GM12878 (cell line): ENCODE measurements around the gene LYPLA2. TPM values are rescaled to one million over a fixed set of nuclear protein-coding genes. Genes with fewer than 3 reads are reported as not detected.

Source experiments
- ASH2L ChIP-seq: fragments of 300-600, 200-600 bp; sonication (generic); IDR thresholded peaks from 2 replicates; pipeline ENCODE4 v1.6.1; 2017; ENCODE audit warnings: low read depth, mild to moderate bottlenecking, borderline replicate concordance
- BCL11A ChIP-seq: IDR thresholded peaks from 2 replicates; pipeline ENCODE4 v1.6.1; 2011; ENCODE audit warnings: low read depth, low read length
- CBX5 ChIP-seq: sonication (generic); IDR thresholded peaks from 2 replicates; pipeline ENCODE4 v1.6.1; 2016; ENCODE audit warnings: low read depth, moderate library complexity, mild to moderate bottlenecking, inconsistent platforms
- CUX1 ChIP-seq: IDR thresholded peaks from 2 replicates; pipeline ENCODE4 v1.6.1; 2012; ENCODE audit warnings: improper control_type of control experiment, low read depth, low read length; ENCODE audit not compliant: insufficient replicate concordance
- EZH2 ChIP-seq: IDR thresholded peaks from 2 replicates; pipeline ENCODE4 v1.6.1; 2012; ENCODE audit warnings: low read depth, mild to moderate bottlenecking, control low read depth, inconsistent platforms, low read length, borderline replicate concordance; ENCODE audit not compliant: control insufficient read depth
- HCFC1 ChIP-seq: fragments of 150-350 bp; IDR thresholded peaks from 2 replicates; pipeline ENCODE4 v1.6.1; 2014; ENCODE audit warnings: low read length
- HDGF ChIP-seq: fragments of 450-650 bp; IDR thresholded peaks from 2 replicates; pipeline ENCODE4 v1.6.1; 2016; ENCODE audit warnings: antibody characterized with exemption
- JUND ChIP-seq: IDR thresholded peaks from 2 replicates; pipeline ENCODE4 v1.6.1; 2012; ENCODE audit warnings: low read depth, mild to moderate bottlenecking, low read length, improper control_type of control experiment, moderate library complexity
- KAT2A ChIP-seq: conservative IDR thresholded peaks from 2 replicates; pipeline ENCODE4 v1.6.1; 2011; ENCODE audit warnings: low read depth, low read length; ENCODE audit not compliant: control insufficient read depth
- NBN ChIP-seq: fragments of 450-650 bp; IDR thresholded peaks from 2 replicates; pipeline ENCODE4 v1.6.1; 2016
- NR2C2 ChIP-seq: IDR thresholded peaks from 2 replicates; pipeline ENCODE4 v1.6.1; 2011; ENCODE audit warnings: borderline replicate concordance, low read depth; ENCODE audit not compliant: control insufficient read depth, insufficient read length
- RELB ChIP-seq: fragments of 450-650 bp; IDR thresholded peaks from 2 replicates; pipeline ENCODE4 v1.6.1; 2017; ENCODE audit warnings: low read depth, mild to moderate bottlenecking, moderate library complexity
- SUZ12 ChIP-seq: fragments of 200-600 bp; sonication (generic); IDR thresholded peaks from one replicate; pipeline ENCODE4 v1.6.1; 2018; ENCODE audit warnings: antibody characterized with exemption, mild to moderate bottlenecking; ENCODE audit not compliant: unreplicated experiment
- TARDBP ChIP-seq: IDR thresholded peaks from 2 replicates; pipeline ENCODE4 v1.6.1; 2016; ENCODE audit warnings: borderline replicate concordance
- TCF12 ChIP-seq: IDR thresholded peaks from 2 replicates; pipeline ENCODE4 v1.6.1; 2011; ENCODE audit warnings: low read depth, mild to moderate bottlenecking, low read length
- WRNIP1 ChIP-seq: IDR thresholded peaks from 2 replicates; pipeline ENCODE4 v1.6.1; 2011; ENCODE audit warnings: low read depth, low read length, improper control_type of control experiment, borderline replicate concordance
- ZBED1 ChIP-seq: IDR thresholded peaks from 2 replicates; pipeline ENCODE4 v1.6.1; 2016; ENCODE audit warnings: borderline replicate concordance
- ZNF687 ChIP-seq: fragments of 450-650 bp; IDR thresholded peaks from 2 replicates; pipeline ENCODE4 v1.6.1; 2017; ENCODE audit warnings: mild to moderate bottlenecking, moderate library complexity
- ZSCAN29 ChIP-seq: fragments of 450-650 bp; IDR thresholded peaks from 2 replicates; pipeline ENCODE4 v1.6.1; 2017; ENCODE audit warnings: mild to moderate bottlenecking, moderate library complexity
- ZZZ3 ChIP-seq: IDR thresholded peaks from 2 replicates; pipeline ENCODE4 v1.6.1; 2011; ENCODE audit warnings: low read depth; ENCODE audit not compliant: control insufficient read depth, insufficient read length
- polyA plus RNA-seq, 11 experiments: library from polyadenylated mRNA; depleted of rRNA in 4 of 11; unstranded in 6 of 11; stranded (reverse) in 5 of 11; fragments of >200 nt; fragmentation: Nextera tagmentation in 4 of 11; fragmentation: Illumina TruSeq in 1 of 11; extraction: Ambion mirVana in 4 of 11; extraction: Trizol in 1 of 11; gene quantifications; 1 replicate in 1 of 11; 2 replicates in 10 of 11; pipeline versions ENCODE4 v1.2.1 to v1.2.3, GENCODE V29; 2011 to 2016; ENCODE audit warnings: inconsistent platforms in 2 of 11, missing spikeins in 2 of 11, low read depth in 1 of 11
- total RNA-seq, 4 experiments: library from RNA; depleted of rRNA in 3 of 4; stranded (reverse); fragments of >200 nt in 3 of 4; fragmentation: Illumina TruSeq in 1 of 4; extraction: Trizol in 1 of 4; gene quantifications; 2 replicates each; pipeline versions ENCODE4 v1.2.1 to v1.2.3, GENCODE V29; 2013 to 2021

The LYPLA2 gene
- total and polyA plus RNA-seq, 10 of the 15 experiments (the other 5 are each of a cell fraction or from before 2014, with no cell fraction given): 2.7 to 129 (median 62.3) TPM

GRCh38 chr1:23790696-23791515 is at the start of gene LYPLA2 (continued):
- TF ChIP-seq NR2C2: no peak
- TF ChIP-seq HDGF: no peak
- no peak for TF ChIP-seq JUND
- TF ChIP-seq CUX1: no peak
- TF ChIP-seq BCL11A: no peak
- no peak for TF ChIP-seq ASH2L
- TF ChIP-seq WRNIP1: no peak
- no peak for TF ChIP-seq KAT2A
- TF ChIP-seq HCFC1: peak; percentile 74
- TF ChIP-seq CBX5: no peak
- no peak for TF ChIP-seq ZSCAN29
- no peak for TF ChIP-seq ZZZ3
- no peak for TF ChIP-seq TARDBP
- peak; percentile 71; the same call in 1 of the 2 replicates for TF ChIP-seq RELB
- no peak for TF ChIP-seq ZBED1
- TF ChIP-seq EZH2: no peak
- TF ChIP-seq TCF12: 0 out of 2 replicates have a peak, but pooled peaks have one; percentile 14
- peak; percentile 64; the same call in 1 of the 2 replicates for TF ChIP-seq NBN
- no peak for TF ChIP-seq ZNF687
- no peak for TF ChIP-seq SUZ12
